Astrocyte (in vitro differentiated cells and primary cell): ENCODE results near the gene CCDC12. TPM values are rescaled to one million over a fixed set of nuclear protein-coding genes. Genes with fewer than 3 reads are reported as not detected.
A peak's percentile ranks its signal among the peaks of the same experiment; 100 is the strongest.

Experiments
- DNase-seq: peaks from one replicate; pipeline ENCODE4 v3.0.0-alpha.2; 2010; ENCODE audit warnings: low read depth
- FAIRE-seq: peaks from 2 replicates; lab custom pipeline; 2011; peaks lifted over from hg19 to GRCh38; lab: Jason Lieb, UNC
- H2AFZ ChIP-seq: 2 replicates; pipeline ENCODE4 v1.6.0; 2012; ENCODE audit warnings: low read depth, low read length, inconsistent platforms
- H3K27ac ChIP-seq: 2 replicates; pipeline ENCODE4 v1.5.1; 2011; ENCODE audit warnings: low read depth, low read length, inconsistent platforms
- H3K27me3 ChIP-seq: 2 replicates; pipeline ENCODE4 v1.6.0; 2011; ENCODE audit warnings: low read length, inconsistent platforms; ENCODE audit not compliant: insufficient read depth
- H3K36me3 ChIP-seq: 2 replicates; pipeline ENCODE4 v1.5.1; 2011; ENCODE audit warnings: low read length, inconsistent platforms; ENCODE audit not compliant: insufficient read depth
- H3K4me1 ChIP-seq: 2 replicates; pipeline ENCODE4 v1.5.1; 2011; ENCODE audit warnings: low read length, inconsistent platforms; ENCODE audit not compliant: insufficient read depth
- H3K4me2 ChIP-seq: 2 replicates; pipeline ENCODE4 v1.6.0; 2012; ENCODE audit warnings: low read length, inconsistent platforms
- H3K4me3 ChIP-seq: 2 replicates; pipeline ENCODE4 v1.5.1; 2011; ENCODE audit warnings: low read depth, mild to moderate bottlenecking, low read length, inconsistent platforms; ENCODE audit not compliant: insufficient read depth
- H3K79me2 ChIP-seq: 2 replicates; pipeline ENCODE4 v1.6.0; 2012; ENCODE audit warnings: mild to moderate bottlenecking, low read length, inconsistent platforms; ENCODE audit not compliant: insufficient read depth
- H3K9ac ChIP-seq: 2 replicates; pipeline ENCODE4 v1.6.0; 2012; ENCODE audit warnings: mild to moderate bottlenecking, low read length, inconsistent platforms
- H3K9me3 ChIP-seq: 2 replicates; pipeline ENCODE4 v1.5.1; 2012; ENCODE audit warnings: low read depth, mild to moderate bottlenecking, low read length, inconsistent platforms; ENCODE audit not compliant: insufficient read depth
- H4K20me1 ChIP-seq: 2 replicates; pipeline ENCODE4 v1.6.0; 2012; ENCODE audit warnings: low read length, inconsistent platforms; ENCODE audit not compliant: insufficient read depth
- H3K27ac Mint-ChIP-seq: one replicate; pipeline ENCODE4 v1.8.0; 2021; ENCODE audit warnings: mild to moderate bottlenecking, mixed read lengths; ENCODE audit not compliant: unreplicated experiment
- H3K27me3 Mint-ChIP-seq: one replicate; pipeline ENCODE4 v1.8.0; 2021; ENCODE audit warnings: low read depth, mixed read lengths; ENCODE audit not compliant: unreplicated experiment
- H3K36me3 Mint-ChIP-seq: one replicate; pipeline ENCODE4 v1.8.0; 2021; ENCODE audit warnings: low read depth, mixed read lengths; ENCODE audit not compliant: unreplicated experiment
- H3K4me1 Mint-ChIP-seq: one replicate; pipeline ENCODE4 v1.8.0; 2021; ENCODE audit warnings: low read depth, mixed read lengths; ENCODE audit not compliant: unreplicated experiment
- H3K4me3 Mint-ChIP-seq: one replicate; pipeline ENCODE4 v1.8.0; 2021; ENCODE audit warnings: mild to moderate bottlenecking, moderate library complexity, mixed read lengths; ENCODE audit not compliant: unreplicated experiment
- H3K9me3 Mint-ChIP-seq: one replicate; pipeline ENCODE4 v1.8.0; 2021; ENCODE audit warnings: mild to moderate bottlenecking, mixed read lengths; ENCODE audit not compliant: unreplicated experiment
- CTCF ChIP-seq: IDR thresholded peaks from 2 replicates; pipeline ENCODE4 v1.5.1; 2011; ENCODE audit warnings: low read depth, mild to moderate bottlenecking, inconsistent platforms, low read length, moderate library complexity; ENCODE audit not compliant: insufficient read depth
- EZH2 ChIP-seq: IDR thresholded peaks from 2 replicates; pipeline ENCODE4 v1.6.1; 2012; ENCODE audit warnings: mild to moderate bottlenecking, low read length, inconsistent platforms; ENCODE audit not compliant: insufficient read depth
- total RNA-seq: library from RNA; stranded (reverse); gene quantifications from 2 replicates; pipeline ENCODE4 v1.2.1, GENCODE V29; 2021

CCDC12 gene
- total RNA-seq, 1 donor from 2014 or later = 29.0 TPM

- no peak for TF ChIP-seq CTCF
- TF ChIP-seq EZH2 = no peak
These were observed 36.7 kb downstream of the CCDC12 start for GRCh38 chr3:46939578-46940445.

GRCh38 chr3:46938118-46938517 is 38.4 kb downstream of the CCDC12 start:
- Histone ChIP-seq H3K36me3 (no peaks in the 10 kb centered on the region), H3K27me3 (no peaks in the 10 kb centered on the region), H3K27ac (no peak overlapping the region), H4K20me1 (peaks cover 90% of the 10 kb centered on the region), H3K9ac (no peak overlapping the region), H2AFZ (no peak overlapping the region), H3K79me2 (peaks cover 85% of the 10 kb centered on the region), H3K9me3 (no peaks in the 10 kb centered on the region), H3K4me2 (no peak overlapping the region), H3K4me1 (peaks cover 35% of the 10 kb centered on the region), H3K4me3 (no peak overlapping the region)
- Mint-ChIP-seq H3K4me1 (peaks cover 46% of the 10 kb centered on the region), H3K27ac (peak overlapping the region; percentile 18), H3K36me3 (peaks cover 20% of the 10 kb centered on the region), H3K9me3 (no peaks in the 10 kb centered on the region), H3K4me3 (no peak overlapping the region), H3K27me3 (no peaks in the 10 kb centered on the region)
- FAIRE-seq (no peak), DNase-seq (no peak)
- no peak for TF ChIP-seq CTCF
- TF ChIP-seq EZH2 = no peak

More at GRCh38 chr3:46939578-46940445, 36.7 kb downstream of the CCDC12 start:
- H3K9ac ChIP-seq = no peak overlapping the region
- H3K4me1 ChIP-seq = peaks cover 38% of the 10 kb centered on the region
- H3K27me3 ChIP-seq = no peaks in the 10 kb centered on the region
- Mint-ChIP-seq H3K9me3 (no peaks in the 10 kb centered on the region), H3K4me3 (no peak overlapping the region), H3K36me3 (peaks cover 20% of the 10 kb centered on the region), H3K27ac (peak overlapping the region; percentile 8), H3K4me1 (peaks cover 49% of the 10 kb centered on the region), H3K27me3 (no peaks in the 10 kb centered on the region)
- no peak overlapping the region for H3K4me3 ChIP-seq
- H3K9me3 ChIP-seq = no peaks in the 10 kb centered on the region
- H2AFZ ChIP-seq = no peak overlapping the region
- FAIRE-seq (no peak), DNase-seq (no peak)
- H3K36me3 ChIP-seq = no peaks in the 10 kb centered on the region
- no peak overlapping the region for H3K4me2 ChIP-seq
- H3K27ac ChIP-seq = no peak overlapping the region
- peaks cover 85% of the 10 kb centered on the region for H3K79me2 ChIP-seq
- peaks cover 94% of the 10 kb centered on the region for H4K20me1 ChIP-seq
